ENCODE data around the gene LANCL3.
"Not testable (repeated sequence)": the region's sequence is repeated elsewhere in the genome, so short reads cannot be mapped to it uniquely, and the experiment has no call there.

- TF ChIP-seq CTCF (IDR thresholded peaks at IDR 0.05 in 4 of 5, conservative IDR thresholded peaks at IDR 0.05 in 1 of 5); POLR2A (IDR thresholded peaks at IDR 0.05): not testable (repeated sequence)
Measured at GRCh38 chrX:37523673-37524072, 47.8 kb upstream of the LANCL3 start.
